PFSK-1 (cell line): ENCODE results near the gene SMIM22.

Experiments
- FOXP2 ChIP-seq: optimal IDR thresholded peaks from 2 replicates; pipeline ENCODE3; 2011; ENCODE audit warnings: borderline replicate concordance, control low read depth, inconsistent platforms; ENCODE audit not compliant: insufficient read depth; ENCODE audit errors: extremely low read length, extremely low read depth
- POLR2AphosphoS5 ChIP-seq: IDR thresholded peaks from 2 replicates; pipeline ENCODE4 v1.6.1; 2012; ENCODE audit warnings: low read depth, mild to moderate bottlenecking, control low read depth, low read length, moderate library complexity
- REST ChIP-seq, 2 experiments: IDR thresholded peaks; 2 replicates each; pipeline versions ENCODE4 v1.6.1 to v1.8.0; 2011 to 2012; ENCODE audit warnings: low read depth in 2 of 2, low read length in 2 of 2, control low read depth in 1 of 2, inconsistent platforms in 1 of 2, mild to moderate bottlenecking in 1 of 2, moderate library complexity in 1 of 2; ENCODE audit not compliant: insufficient read depth in 1 of 2
- SIN3A ChIP-seq: IDR thresholded peaks from 2 replicates; pipeline ENCODE4 v1.6.1; 2012; ENCODE audit warnings: mild to moderate bottlenecking, low read length, moderate library complexity, borderline replicate concordance; ENCODE audit not compliant: insufficient read depth
- TAF1 ChIP-seq: IDR thresholded peaks from 2 replicates; pipeline ENCODE4 v1.6.1; 2012; ENCODE audit warnings: low read length, control low read depth, borderline replicate concordance; ENCODE audit not compliant: insufficient read depth

SMIM22 gene

GRCh38 chr16:4800290-4801041 is 5.3 kb downstream of the SMIM22 start:
- TF ChIP-seq REST (IDR thresholded peaks at IDR 0.05; ENCODE audit: insufficient read depth in 1 of 2, low read depth in 2 of 2, low read length in 2 of 2), result no peak
- TF ChIP-seq TAF1, result no peak
- no peak for TF ChIP-seq FOXP2
- TF ChIP-seq POLR2AphosphoS5, result no peak

DNA sequence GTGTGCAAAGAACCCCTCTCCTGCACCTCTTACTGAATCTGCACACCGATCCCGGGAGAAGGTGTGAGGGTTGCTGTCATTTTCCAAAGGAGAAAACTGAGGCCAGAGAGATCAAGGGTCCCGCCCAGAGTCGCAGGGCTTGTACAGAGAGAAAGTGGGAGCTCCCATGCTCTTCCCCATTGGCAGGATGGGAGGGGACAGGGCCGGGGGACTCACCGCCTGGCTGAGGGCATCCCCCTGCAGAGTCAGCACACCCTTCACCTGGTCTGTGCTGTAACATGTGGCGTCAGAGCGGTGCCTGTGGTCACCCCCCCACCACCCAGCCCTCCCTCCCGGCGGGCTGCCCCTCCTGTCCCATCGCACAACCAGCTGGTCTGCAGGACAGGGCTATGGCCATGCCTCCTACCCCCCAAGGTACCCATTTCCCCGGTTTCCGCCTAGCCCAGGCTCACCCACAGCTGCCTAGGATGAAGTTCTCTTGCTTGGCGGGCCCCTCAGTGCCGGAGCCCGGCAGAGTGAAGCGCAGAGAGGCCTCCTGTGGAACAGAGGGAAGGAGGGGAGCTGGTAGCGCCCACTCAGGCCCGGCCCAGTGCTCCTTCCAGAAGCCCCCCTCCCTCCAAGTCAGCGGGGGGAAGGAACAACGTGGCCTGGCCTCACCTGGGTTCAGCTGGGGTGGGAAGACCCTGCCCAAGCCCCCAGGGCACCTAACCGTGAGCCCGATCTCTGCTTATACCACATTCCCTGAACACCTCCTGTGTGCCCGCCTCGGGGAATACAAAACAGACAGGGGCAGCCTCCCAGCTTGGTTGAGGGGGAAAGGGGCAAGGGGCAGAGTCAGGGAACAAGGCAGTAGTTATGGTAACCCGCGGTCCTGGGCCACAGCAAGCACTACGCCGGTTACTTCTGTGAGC is 6.1 kb downstream of the SMIM22 start:
- TF ChIP-seq POLR2AphosphoS5 (no peak), REST (IDR thresholded peaks at IDR 0.05; ENCODE audit: insufficient read depth in 1 of 2, low read depth in 2 of 2, low read length in 2 of 2) (no peak), FOXP2 (no peak)

DNA sequence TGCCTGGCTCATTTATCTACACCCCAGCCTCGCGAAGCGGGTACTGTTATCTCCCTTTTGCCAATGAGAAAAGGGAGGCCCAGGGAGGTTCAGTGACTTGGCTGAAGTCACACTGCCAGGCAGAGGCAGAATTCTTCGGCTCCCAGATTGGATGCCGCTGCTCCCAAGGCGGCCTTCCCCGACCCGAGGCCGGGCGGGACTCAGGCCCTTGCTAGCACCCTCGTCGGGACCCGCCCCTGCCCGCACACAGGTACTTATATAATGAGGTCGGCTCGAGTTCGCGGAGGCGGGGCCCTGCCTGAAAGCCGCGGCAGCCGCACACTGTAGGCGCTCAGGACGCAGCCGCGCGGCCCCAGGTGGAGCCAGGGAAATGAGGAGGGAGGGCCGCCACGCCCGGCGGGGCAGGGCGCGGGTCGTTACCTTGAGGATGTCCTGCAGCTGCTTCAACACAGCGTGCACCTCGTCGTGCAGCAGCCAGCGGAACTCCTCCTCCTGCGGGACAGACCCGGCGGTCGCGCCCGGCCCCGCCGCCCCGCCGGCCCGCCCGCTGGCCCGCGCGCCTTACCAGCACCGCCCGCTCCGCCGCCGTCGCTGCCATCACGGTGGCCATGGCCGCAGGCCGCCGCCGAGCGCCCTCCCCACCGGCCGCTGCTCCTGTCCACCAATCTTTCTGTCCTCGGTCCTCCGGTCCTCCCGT is 6.9 kb downstream of the SMIM22 start, which contains the start of gene ROGDI:
Gene ROGDI (minus strand): TSS at position 672 of the 697 bp plus-strand sequence. CDS start 62 bp downstream, at position 610.
- TF ChIP-seq SIN3A (no peak), POLR2AphosphoS5 (peak; percentile 19; the same call in 1 of the 2 replicates)

DNA sequence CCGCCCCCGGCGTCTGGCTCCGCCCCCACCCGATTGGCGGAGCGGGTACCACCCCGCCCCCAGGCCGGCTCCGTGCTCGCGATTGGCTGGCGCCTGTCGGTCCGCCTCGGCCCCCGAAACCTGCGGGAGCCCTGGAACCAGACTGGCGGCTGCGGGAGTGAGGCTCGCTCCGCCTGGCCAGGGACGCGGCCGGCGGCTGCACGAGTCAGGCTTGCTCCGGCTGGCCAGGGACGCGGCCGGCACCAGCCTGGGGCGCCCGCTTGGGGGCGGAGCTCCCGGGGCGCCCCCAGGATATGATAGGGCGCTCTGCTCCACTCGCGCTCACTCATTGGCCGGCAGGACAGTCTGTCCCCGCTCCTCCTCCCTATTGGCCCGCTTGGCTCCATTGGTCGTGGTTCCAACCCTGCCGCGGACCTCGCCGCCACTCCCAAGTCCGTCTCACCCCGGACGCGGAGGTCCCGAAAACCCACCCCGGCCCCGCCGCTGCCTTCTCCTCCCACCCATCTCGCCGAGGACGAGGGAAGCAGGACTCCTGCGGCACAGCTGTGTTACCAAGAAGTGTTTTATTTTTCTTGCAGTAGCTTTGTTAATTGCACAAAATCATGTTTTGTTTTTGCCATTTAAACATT is 7.6 kb downstream of the SMIM22 start:
- no peak for TF ChIP-seq TAF1
- TF ChIP-seq POLR2AphosphoS5, result 0 out of 2 replicates have a peak, but pooled peaks have one; percentile 27
- no peak for TF ChIP-seq FOXP2
- no peak for TF ChIP-seq REST (IDR thresholded peaks at IDR 0.05; ENCODE audit: insufficient read depth in 1 of 2, low read depth in 2 of 2, low read length in 2 of 2)
- 0 out of 2 replicates have a peak, but pooled peaks have one; percentile 41 for TF ChIP-seq SIN3A

DNA sequence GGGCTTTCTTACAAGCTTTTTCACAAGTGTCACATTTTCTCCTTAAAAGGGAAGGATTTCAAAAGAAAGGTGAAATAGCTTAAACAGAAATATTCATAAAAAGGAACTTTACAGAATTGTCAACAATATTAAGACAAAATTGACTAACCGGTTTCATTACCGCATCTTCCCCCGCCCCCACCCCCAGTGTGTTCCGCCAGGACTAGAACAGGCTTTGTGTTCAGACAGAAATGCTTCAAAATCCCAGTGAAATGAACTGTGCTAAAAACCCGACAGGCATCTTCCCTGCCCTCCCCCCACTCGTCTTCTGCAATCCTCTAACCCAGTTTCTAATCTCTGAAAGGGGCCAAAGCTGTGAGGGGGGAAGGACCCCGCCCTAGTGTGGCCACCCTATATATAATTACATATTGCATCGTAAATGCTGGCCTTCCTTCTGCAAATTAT is 8.3 kb downstream of the SMIM22 start:
- no peak for TF ChIP-seq SIN3A
- TF ChIP-seq REST (IDR thresholded peaks at IDR 0.05; ENCODE audit: insufficient read depth in 1 of 2, low read depth in 2 of 2, low read length in 2 of 2), result no peak
- TF ChIP-seq POLR2AphosphoS5, result no peak
- no peak for TF ChIP-seq FOXP2
- no peak for TF ChIP-seq TAF1
